HG03469 (cell line): Measurements from ENCODE around the gene SNX9.
"Not testable (repeated sequence)": the region's sequence is repeated elsewhere in the genome, so short reads cannot be mapped to it uniquely, and the experiment has no call there.

ENCODE experiments used
- ATAC-seq: cut with Tn5 transposase; IDR thresholded peaks from one replicate; pipeline ENCODE4 v1.9.1; 2021; ENCODE audit warnings: mild to moderate bottlenecking, moderate library complexity, moderate number of reproducible peaks; ENCODE audit not compliant: unreplicated experiment

SNX9 gene

DNA sequence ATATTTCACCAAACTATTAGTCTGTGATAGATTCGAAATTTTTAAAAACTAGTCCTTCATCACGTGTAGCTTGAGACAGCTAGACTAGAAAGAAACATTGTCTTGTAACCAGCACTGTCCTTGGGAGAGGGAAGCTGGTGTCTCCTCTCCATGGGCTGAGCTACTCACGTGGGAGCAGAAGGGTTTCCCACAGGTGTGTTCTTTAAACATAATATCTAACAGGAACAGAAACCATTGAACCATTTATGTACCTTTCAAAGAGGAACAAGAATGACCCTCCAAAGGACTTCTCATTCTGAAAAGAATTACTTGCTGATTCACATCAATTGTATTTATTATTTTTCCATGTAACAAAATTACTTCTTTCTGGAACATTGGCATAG lies 86.2 kb downstream of the SNX9 start:
- no peak for ATAC-seq

DNA sequence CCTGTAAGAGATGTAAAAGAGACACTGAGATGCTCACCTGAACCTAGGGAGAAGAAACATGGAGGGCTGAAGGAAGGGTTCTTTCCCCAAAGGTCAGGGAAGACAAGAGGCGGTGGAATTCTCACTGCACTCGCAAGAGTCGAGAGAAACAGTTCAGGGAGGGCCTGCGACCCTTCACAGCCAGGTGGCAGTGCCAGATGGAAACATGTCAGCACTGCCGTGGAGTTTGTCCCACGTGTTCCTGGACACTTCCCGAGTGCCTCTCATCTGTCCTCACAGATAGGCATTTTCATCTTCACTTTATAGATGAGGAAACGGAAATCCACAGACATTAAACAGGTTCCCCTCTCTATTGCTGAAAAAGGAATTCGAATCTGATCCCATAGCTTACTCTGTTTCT lies 88.2 kb downstream of the SNX9 start:
- no peak for ATAC-seq

DNA sequence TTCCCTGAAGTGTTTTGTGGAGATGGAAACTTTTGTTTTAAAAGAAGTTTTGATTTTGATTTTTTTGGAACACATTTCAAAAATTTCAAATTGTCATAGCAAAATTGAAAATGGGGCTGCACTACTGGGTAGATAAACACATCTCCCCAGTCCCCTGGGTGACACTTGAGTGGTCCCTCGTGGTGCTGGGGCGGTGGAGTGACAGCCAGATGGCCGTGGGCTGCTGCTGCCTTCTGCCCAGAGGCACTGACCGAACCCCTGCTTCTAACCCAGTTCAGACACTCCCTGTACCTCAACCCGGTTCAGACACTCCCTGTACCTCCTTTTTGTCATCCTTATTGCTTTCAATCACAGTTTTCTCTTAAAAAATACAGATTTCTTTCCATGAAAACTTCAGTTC lies 88.7 kb downstream of the SNX9 start:
- no peak for ATAC-seq

DNA sequence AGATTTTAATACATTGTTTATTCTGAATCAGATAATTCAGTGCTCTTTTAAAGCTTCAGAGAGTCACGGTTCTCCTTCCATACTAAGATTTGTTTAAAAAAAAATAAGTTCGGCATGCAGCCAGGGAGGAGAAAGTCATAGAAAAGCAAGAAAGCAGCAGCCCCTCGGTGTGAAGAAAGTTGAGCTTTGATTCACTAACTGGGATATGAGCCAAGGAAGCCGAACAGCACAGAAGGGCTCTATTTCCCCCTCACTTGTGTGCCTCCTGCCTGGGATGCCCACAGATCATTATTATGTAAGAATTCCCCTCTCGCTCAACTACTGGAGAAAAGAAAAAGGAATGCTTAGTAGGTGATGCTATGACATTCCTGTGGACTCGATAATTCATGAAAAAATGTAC lies 89.3 kb downstream of the SNX9 start:
- no peak for ATAC-seq

DNA sequence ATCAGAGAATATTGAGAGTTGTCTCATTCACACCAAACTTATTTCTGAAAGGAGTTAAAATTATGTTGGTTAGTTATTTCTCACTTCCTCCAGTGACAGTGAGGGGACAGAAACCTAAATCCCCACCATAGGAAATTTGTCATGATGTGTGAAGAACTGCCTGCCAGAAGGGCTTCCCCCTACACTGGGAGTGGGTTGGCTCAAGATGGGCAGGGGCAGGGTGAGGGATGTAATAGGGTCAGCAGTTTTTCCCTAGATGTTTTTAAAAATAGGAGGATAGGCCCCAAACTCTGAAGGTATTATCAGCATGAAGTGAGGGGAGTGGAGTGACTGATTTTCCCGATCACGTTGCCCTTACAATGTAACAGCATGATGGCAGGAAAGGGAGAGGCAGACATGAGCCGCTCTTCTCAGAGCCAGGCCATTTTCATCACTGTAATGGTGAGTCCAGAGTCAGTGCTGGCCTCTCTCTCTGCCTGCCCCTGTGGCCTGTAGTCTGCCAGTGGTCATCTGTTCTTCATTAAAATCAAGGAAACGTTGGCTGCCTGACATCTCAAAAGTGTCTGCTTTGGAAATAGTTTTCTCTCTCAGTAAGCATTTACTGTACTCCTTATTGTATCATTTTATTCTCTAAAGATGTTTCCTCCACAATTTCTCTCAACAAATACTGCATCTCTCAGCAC lies 98.8 kb downstream of the SNX9 start:
- no peak for ATAC-seq

DNA sequence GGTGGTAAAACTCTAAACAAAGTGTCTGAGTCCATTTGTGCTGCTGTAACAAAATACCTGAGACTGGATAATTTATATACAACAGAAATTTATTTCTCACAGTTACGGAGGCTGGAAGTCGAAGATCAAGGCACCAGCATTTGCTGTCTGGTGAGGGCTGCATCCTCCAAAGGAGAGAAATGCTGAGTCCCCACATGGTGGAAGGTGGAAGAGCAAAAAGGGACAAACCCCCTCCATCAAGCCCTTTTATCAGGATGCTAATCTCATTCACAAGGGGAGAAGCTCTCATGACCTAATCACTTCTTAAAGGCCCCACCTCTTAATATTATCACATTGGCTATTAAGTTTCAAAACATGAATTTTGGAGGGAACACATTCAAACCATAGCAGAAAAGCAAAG lies 102.7 kb downstream of the SNX9 start:
- no peak for ATAC-seq

DNA sequence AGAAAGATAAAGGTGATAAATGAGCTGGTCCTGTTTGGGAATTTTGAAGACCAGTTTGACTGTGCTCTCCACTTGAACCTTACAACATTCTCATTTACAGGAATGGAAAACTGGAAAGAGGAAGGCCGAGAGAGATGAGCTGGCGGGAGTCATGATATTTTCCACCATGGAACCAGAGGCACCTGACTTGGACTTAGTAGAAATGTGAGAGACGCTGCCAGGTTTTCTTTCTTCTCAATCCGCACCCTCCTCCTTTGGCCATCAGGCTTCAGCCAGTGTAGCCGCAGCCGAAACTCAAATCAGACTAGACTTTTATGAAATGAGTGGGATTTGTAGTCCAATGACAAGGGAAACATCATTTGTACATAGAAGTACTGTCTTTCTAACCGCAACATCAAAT lies 104.0 kb downstream of the SNX9 start:
- ATAC-seq, result no peak

DNA sequence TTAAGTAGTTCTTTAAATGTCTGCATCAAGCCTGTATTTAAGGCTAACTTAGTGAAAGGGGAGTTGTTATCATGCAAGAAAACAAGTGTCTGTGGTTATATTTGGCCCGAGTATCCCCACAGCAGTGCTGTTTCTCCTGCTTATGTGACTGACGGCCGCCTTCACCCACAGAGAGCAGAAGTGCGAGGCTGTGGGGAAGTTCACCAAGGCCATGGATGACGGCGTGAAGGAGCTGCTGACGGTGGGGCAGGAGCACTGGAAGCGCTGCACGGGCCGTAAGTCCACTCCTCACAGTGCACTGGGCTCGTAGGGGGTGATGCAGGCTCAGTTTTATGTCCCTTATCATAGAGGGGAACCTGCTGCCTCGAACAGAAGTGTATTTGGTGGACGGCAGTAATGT lies 105.4 kb downstream of the SNX9 start:
- ATAC-seq, result no peak

DNA sequence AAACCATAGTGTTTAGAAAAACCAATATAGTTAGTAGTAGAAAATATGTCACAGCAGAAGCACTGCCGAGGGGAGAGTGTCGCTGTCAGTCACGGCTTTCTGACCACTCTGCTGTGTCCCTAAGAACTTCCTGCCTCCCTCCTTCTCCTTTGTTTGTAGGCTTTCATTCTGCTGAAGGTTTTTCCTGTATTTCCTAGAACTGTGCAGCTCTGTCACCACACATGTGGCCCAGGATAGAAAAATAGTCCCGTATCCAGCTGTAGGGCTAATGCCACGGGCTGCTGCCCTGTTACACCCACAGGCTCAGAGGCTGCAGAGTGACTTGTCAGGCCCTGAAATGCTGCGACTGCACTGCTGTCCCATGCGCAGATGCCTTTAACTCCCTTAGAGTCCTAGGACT lies 106.0 kb downstream of the SNX9 start:
- no peak for ATAC-seq

DNA sequence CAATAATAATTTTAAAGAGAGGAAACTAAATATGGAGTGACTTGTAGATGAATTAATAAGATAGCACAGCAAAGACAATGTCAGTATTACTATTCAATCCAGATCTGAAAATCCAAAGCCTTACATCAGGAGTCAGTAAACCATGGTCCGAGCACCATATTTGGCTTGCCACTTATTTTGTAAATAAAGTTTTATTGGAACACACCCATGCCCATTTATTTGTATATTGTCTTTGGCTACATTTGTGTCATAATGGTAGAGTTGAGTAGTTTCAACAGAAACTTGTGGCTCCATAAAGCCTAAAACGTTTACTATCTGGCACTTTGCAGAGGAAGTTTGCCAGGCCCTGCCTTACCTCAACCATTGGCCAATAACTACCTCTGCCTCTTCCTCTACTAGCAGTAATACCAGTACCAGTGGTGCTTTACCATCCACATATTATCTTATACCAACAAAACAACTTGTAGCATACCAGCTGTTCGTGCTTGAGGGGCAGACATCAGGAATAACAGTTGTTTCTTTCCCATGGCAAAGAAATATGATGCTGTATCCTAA lies 106.8 kb downstream of the SNX9 start:
- no peak for ATAC-seq

DNA sequence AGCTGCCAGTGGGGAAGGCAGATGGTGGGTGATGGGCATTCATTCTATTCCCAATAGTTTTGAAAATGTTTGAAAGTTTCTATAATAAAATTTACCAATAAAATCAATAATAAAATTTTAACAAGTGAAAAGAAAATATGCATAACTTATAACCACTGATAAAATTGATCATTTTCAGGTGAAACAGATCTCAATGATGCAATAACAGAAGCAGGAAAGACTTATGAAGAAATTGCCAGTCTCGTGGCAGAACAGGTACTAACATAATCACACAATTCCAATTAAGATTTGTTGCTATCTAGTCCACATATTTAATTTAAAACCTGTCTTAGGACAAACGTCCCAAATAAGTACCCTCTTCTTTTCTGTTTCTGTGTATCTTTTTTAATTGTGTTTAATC lies 112.7 kb downstream of the SNX9 start:
- ATAC-seq, result no peak

DNA sequence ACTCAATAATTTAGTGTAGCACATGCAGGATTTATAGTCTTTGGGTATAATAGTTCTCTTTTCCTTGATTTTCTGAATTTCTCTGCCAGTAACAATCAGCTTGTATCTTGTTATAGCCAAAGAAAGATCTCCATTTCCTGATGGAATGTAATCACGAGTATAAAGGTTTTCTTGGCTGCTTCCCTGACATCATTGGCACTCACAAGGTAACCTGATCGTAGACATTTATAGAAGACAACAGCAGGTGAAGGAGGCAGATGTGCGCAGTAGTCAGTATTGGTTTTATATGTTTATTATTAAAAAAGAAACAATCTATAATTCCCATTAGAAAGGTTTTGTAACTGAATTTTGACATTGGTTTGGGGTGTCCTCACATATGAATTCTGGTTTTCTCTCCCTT lies 114.3 kb downstream of the SNX9 start:
- no peak for ATAC-seq

DNA sequence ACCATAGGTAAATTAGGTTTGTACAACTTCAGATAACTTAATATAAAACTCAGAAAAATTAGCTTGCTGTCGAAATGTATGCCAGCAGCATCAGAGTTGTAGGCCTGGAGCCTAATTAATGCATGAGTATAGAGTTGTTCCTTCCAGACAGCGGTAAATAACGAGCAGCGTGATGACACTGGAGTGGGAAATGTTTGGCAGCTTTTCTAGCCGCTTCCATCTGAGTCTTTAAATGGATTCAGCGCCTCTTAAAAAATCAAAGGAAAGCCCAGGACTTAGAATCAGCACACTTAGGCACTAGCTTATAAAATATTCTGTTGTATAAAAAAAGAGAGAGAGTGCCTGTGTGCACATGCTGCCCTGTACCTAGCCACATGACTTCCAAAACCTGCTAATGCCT lies 114.9 kb downstream of the SNX9 start:
- ATAC-seq, result no peak

DNA sequence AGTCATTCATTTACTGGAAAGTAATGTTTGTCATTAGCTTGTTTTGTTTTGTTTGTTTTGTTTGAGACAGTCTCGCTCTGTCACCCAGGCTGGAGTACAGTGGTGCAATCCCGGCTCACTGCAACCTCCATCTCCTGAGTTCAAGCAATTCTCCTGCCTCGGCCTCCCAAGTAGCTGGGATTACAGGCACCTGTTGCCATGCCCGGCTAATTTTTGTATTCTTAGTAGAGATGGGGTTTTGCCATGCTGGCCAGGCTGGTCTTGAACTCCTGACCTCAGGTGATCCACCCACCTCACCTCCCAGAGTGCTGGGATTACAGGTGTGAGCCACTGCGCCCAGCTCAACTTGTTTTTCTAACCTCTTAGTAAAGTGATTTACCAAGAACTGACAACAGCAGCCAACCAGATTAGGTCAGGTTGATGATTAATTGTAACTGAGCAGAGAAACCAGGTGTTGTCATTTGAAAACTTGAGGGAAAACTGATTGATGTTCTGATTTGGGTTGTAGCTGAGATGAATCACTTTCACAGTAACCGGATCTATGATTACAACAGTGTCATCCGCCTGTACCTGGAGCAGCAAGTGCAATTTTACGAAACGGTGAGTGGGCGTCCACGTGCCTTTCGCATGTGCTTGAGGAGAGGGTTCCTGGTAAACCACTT lies 117.5 kb downstream of the SNX9 start:
- ATAC-seq, result not testable (repeated sequence)

DNA sequence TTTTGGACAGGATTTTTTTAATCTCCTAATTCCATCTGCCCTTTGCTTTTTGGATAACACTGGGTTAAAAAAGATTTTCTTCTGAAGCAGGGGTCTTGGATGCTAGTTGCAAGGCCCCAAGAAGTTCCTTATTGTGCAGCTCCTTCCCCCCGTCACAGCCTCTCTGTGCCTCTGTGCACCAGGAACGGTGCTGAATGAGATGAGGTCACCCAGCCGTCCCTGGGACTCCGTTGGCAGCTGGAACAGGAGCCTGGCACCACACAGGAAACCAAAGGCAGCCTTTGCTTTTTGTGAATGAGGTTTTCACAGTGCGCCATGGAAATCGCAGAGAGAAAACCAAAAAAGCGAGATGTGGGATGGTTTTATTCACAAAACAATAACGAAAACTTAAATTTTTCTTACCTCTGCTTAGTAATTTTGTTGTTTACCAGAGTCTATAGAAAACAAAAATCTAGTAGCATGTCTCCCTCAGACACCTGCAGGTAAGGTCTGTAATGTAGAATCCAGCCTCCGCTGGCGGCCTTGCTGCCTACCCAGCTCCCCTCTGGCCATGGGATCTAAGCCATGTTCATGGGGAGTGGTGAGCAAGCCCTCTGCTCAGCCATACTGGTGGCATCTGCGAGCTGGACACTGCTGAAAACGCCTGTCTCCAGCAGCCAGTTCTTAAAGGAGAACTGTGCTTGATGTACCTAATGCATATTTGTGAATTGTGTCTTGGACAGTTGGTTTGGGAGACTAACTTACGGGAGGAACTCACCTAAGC lies 118.2 kb downstream of the SNX9 start:
- no peak for ATAC-seq

DNA sequence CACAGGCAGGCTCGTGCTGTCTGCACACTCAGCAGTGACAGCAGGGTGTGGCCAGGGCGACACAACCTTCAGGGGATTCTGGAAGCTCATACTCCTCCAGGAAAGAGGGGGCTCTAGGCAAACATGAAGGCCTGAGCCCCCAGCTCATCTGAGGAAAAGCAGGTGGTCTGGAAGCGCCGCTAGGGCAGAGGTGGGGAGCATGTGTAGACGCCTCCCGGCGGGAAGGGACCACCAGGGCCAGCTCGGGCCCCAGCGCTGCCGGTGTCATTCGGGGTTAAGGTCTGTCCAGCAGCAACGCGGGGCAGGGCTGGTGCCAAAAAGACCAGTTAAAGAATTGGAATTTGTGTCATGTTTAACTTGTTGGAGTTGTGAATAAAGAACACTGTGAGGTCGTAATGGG lies 119.3 kb downstream of the SNX9 start:
- ATAC-seq, result no peak

DNA sequence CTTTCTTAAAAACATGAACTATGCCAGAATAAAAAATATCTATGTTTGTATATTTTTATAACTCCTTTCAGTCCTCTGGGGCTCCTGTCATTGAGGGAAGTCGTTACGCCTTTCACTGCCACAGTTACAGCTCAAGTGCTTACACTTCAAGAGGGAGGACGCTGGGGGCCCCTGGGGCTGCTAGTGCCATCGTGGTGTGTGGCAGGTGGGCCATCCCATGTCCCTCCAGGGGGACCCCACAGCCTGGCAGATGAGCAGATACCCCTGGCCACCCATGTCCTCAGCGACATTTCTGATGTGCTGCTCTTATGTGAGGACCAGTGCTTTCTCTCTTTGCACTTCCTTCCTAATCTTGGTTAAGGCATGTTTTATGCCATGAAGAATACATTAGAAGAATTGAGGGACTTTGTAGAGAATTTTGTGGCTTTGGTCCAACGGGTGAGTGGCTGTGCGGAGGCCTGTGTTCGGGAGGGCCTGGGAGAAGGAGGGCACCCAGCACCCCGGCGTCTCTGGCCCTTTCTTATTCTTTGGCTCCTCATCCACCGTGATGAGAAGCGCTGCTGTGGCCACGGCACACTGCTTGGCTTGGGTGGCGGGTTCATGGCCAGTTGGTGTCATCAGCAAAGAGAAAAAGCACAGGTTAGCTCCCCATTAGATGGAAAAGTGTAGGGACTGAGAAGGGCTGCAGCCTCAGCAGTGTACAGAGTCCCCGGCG lies 120.4 kb downstream of the SNX9 start:
- no peak for ATAC-seq

DNA sequence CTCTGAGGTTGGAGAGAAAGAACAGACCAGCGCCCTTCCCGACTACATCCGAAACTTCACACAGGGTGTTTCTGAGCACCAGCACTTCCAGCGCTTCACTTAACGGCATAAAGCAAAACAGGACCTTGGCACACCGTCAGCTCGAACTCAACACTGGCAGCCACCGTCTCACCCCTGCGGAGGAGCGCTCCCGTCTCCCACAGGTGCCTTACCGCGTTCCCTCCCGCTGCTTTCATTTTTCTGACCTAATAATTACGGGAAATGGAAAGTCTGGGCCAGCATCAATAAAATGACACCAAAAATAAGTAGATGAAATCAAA lies 120.9 kb downstream of the SNX9 start:
- no peak for ATAC-seq

DNA sequence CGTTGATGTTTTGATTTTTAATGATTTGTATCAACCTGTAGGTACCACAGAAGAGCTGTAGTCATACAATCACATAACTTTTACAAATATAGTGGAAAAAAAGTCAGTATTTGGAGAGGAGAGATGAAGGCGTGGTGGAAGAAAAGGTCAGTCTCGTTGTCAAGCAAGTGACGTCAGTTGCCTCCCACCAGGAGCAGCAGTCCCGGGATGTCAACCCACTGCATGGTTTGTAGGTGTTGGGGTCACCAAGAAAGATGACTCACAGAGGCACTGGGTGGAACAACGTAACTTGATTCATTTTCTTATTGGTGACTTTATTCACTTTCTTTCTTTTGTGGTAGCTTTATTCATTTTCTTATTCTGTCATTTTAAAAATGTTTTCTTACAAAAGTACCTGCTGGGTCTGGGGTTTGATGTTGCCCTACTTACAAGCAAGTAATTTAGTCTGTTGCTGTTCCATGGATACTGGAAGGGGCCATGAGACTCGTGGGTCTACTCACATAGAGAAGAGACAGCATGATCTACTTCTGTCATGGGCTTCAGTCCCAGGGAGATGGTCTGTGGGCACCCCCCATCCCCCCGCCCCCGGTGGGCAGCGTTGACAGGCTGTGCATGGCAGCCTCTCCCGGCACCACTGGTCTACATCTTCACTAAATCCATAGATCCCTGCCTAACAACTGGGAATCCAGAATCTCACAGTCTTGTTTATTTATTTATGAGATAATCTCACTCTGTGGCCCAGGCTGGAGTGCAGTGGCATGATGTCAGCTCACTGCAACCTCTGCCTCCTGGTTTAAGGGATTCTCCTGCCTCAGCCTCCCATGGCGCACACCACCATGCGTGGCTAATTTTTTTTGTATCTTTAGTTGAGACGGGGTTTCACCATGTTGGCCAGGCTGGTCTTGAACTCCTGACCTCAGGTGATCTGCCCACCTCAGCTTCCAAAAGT lies 122.2 kb downstream of the SNX9 start:
- no peak for ATAC-seq

DNA sequence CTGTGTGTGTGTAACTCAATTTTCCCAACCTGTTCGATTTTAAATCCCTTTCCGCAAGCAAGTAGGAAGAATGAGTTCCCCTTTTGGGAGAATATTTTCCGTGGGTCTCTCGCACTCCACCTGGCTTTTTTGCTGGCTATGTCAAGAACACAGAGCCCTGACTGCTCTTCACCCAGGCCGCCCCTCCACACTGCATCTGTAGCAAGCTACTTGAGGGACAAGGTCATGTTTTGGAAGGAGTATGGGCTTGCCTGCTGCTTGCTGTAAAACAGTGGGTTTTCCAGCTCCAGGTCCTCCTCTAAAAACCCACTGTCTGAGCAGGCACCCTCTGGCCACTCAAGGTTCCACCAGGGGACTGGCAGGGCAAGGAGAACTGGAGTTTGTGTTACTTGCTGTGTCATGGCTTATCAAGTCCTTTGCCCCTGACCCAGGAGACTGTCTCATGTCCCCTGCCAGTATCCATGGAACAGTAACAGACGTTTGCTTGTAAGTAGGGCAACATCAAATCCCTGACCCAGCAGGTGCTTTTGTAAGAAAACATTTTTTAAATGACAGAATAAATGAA lies 123.1 kb downstream of the SNX9 start:
- ATAC-seq, result no peak
